Measurements from ENCODE around the gene SLC6A6.

DNA sequence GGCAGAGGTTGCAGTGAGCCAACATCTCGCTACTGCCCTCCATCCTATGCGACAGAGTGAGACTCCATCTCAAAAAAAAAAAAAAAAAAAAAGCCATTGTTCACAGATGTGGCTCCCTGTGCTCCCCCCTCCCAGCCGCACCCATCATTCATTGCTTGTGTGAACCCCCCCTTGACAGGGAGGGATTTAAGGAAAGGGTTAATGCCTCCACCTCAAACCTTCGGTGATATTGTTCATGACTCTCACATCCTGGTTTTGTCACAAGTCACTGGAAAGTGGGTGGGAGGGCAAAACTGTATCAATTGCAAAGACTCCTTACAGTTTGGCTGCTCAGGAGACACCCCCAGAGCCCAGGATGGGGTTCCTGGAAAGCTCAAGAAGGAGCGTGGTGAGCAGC is 7.7 kb downstream of the SLC6A6 start:
- TF ChIP-seq, protein P1, sequence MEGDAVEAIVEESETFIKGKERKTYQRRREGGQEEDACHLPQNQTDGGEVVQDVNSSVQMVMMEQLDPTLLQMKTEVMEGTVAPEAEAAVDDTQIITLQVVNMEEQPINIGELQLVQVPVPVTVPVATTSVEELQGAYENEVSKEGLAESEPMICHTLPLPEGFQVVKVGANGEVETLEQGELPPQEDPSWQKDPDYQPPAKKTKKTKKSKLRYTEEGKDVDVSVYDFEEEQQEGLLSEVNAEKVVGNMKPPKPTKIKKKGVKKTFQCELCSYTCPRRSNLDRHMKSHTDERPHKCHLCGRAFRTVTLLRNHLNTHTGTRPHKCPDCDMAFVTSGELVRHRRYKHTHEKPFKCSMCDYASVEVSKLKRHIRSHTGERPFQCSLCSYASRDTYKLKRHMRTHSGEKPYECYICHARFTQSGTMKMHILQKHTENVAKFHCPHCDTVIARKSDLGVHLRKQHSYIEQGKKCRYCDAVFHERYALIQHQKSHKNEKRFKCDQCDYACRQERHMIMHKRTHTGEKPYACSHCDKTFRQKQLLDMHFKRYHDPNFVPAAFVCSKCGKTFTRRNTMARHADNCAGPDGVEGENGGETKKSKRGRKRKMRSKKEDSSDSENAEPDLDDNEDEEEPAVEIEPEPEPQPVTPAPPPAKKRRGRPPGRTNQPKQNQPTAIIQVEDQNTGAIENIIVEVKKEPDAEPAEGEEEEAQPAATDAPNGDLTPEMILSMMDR (IDR thresholded peaks at IDR 0.05; ENCODE audit: poor library complexity), result no peak
- TF ChIP-seq EZH2phosphoT487 (IDR thresholded peaks at IDR 0.05; ENCODE audit: low read depth, severe bottlenecking, unreplicated experiment), result no peak

Data from hepatocyte (in vitro differentiated cells).